Natural killer cell (primary cell): ENCODE measurements around the gene SLC35F5. TPM values are rescaled to one million over a fixed set of nuclear protein-coding genes. Genes with fewer than 3 reads are reported as not detected.
"Not testable (repeated sequence)": the region's sequence is repeated elsewhere in the genome, so short reads cannot be mapped to it uniquely, and the experiment has no call there.

Experiments
- ATAC-seq, 3 donors: fragments of 150-1000 bp in 2 of 3; fragments of 200-7000 bp in 1 of 3; cut with Tn5 transposase; 1 replicate in 1 of 3; 2 replicates in 2 of 3; pipeline ENCODE4 v1.10.0; 2021; ENCODE audit warnings: mild to moderate bottlenecking in 2 of 3, moderate library complexity in 2 of 3
- DNase-seq, 2 donors: peaks; one replicate each; pipeline versions ENCODE4 v3.0.0 to v3.0.0-alpha.2; 2013 to 2021; ENCODE audit warnings: mixed read lengths in 1 of 2
- H3K27ac ChIP-seq: one replicate; pipeline ENCODE4 v1.5.1; 2013; ENCODE audit warnings: mild to moderate bottlenecking, low read length
- H3K27me3 ChIP-seq: one replicate; pipeline ENCODE4 v1.6.1; 2013; ENCODE audit warnings: low read length; ENCODE audit not compliant: control insufficient read depth, insufficient read depth
- H3K36me3 ChIP-seq: one replicate; pipeline ENCODE4 v1.6.1; 2013; ENCODE audit warnings: low read length; ENCODE audit not compliant: control insufficient read depth, insufficient read depth
- H3K4me1 ChIP-seq: one replicate; pipeline ENCODE4 v1.6.1; 2013; ENCODE audit warnings: low read length; ENCODE audit not compliant: control insufficient read depth, insufficient read depth
- H3K4me3 ChIP-seq: one replicate; pipeline ENCODE4 v1.5.1; 2013; ENCODE audit warnings: low read length
- H3K9me3 ChIP-seq: one replicate; pipeline ENCODE4 v1.6.1; 2013; ENCODE audit warnings: low read length; ENCODE audit not compliant: control insufficient read depth, insufficient read depth
- H3K27ac Mint-ChIP-seq, 2 donors: one replicate each; pipeline ENCODE4 v1.8.0; 2022; ENCODE audit warnings: mild to moderate bottlenecking in 2 of 2, mixed read lengths in 2 of 2, moderate library complexity in 1 of 2
- H3K27me3 Mint-ChIP-seq, 2 donors: one replicate each; pipeline ENCODE4 v1.8.0; 2022; ENCODE audit warnings: low read depth in 2 of 2, mixed read lengths in 2 of 2
- H3K36me3 Mint-ChIP-seq: one replicate; pipeline ENCODE4 v1.8.0; 2022; ENCODE audit warnings: mixed read lengths
- H3K4me1 Mint-ChIP-seq, 2 donors: one replicate each; pipeline ENCODE4 v1.8.0; 2022; ENCODE audit warnings: mixed read lengths in 2 of 2
- H3K4me3 Mint-ChIP-seq: one replicate; pipeline ENCODE4 v1.8.0; 2022; ENCODE audit warnings: mild to moderate bottlenecking, moderate library complexity, mixed read lengths
- H3K9me3 Mint-ChIP-seq, 2 donors: one replicate each; pipeline ENCODE4 v1.8.0; 2022; ENCODE audit warnings: mixed read lengths in 2 of 2
- WGBS: methylation state at CpG from one replicate; pipeline ENCODE4 v1.1.7; 2013; ENCODE audit warnings: missing lambda C conversion rate; ENCODE audit not compliant: insufficient coverage; 5-methylcytosine and 5-hydroxymethylcytosine counted together
- intact Hi-C: fragments of 100-400 bp; cut with micrococcal nuclease; formaldehyde crosslinking; loops from one replicate; pipeline ENCODE4 v1.14.2; 2022
- total RNA-seq, 4 donors: library from RNA; stranded (reverse); fragments of 120-200 nt in 1 of 4; gene quantifications; one replicate each; pipeline versions ENCODE4 v1.2.3 to v1.2.4, GENCODE V29; 2013 to 2022

Gene SLC35F5
- total RNA-seq, 3 donors from 2014 or later (not counting 1 experiment from before 2014, with no cell fraction given): 42.0 to 48.9 (median 42.3) TPM

DNA sequence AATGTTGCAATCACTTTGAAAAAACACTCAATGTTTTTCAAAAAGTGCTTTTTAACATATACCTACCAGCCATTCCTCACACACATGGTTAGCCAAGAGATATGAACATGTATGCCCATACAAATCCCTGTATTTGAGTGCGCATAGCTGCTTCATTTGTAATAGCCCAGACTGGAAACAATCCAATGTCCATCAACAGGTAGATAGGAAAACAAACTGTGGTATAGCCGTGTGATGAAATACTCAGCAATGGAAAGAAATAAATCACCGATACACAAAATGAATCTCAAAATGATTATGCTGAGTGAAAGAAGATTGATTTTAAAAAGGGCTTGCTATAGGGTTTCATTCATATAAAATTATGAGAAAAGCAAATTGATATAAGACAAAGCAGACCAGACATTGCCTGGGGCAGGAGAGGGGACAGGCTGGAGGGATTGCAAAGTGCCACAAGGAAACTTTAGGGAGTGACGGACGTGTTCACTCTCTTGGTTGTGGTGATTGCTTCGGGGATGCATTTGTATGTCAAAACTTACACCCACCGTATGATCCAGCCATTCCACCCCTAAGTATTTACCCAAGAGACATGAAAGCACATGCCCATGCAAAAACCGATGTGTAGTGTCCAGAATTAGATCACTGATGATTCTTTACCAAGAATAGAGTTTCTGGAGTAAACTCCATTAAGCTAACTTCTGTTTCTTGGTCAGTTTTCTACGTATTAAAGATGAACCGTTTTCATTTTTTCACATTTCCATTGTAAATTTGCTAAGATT is 93.0 kb downstream of the SLC35F5 start:
- H3K9me3 Mint-ChIP-seq, H3K36me3 Mint-ChIP-seq, intact Hi-C loops, H3K9me3 ChIP-seq, H3K4me1 ChIP-seq, H3K4me3 ChIP-seq, H3K27ac ChIP-seq, H3K4me3 Mint-ChIP-seq, H3K27me3 Mint-ChIP-seq, H3K36me3 ChIP-seq, DNase-seq, H3K27ac Mint-ChIP-seq, ATAC-seq, H3K27me3 ChIP-seq, H3K4me1 Mint-ChIP-seq: not testable (repeated sequence)
- WGBS: 86% methylated on average over 4 of the region's 10 CpGs

Other genes with a start within 250 kb of the SLC35F5 start
- gene RABL2A, start 129.4 kb downstream of the SLC35F5 start, total RNA-seq: 10 to 100 TPM; 16.7 to 23.5 (median 22.5) TPM
- gene ACTR3, start 133.4 kb upstream of the SLC35F5 start, total RNA-seq: 100 to 1,000 TPM; 323 to 428 (median 352) TPM